NCI-H1694 (cell line): ENCODE data around the gene CLN3.
"Not testable (repeated sequence)": the region's sequence is repeated elsewhere in the genome, so short reads cannot be mapped to it uniquely, and the experiment has no call there.

Source experiments
- DNase-seq: peaks from one replicate; lab custom pipeline; 2025; lab: John Stamatoyannopoulos, UW

The CLN3 gene

DNA sequence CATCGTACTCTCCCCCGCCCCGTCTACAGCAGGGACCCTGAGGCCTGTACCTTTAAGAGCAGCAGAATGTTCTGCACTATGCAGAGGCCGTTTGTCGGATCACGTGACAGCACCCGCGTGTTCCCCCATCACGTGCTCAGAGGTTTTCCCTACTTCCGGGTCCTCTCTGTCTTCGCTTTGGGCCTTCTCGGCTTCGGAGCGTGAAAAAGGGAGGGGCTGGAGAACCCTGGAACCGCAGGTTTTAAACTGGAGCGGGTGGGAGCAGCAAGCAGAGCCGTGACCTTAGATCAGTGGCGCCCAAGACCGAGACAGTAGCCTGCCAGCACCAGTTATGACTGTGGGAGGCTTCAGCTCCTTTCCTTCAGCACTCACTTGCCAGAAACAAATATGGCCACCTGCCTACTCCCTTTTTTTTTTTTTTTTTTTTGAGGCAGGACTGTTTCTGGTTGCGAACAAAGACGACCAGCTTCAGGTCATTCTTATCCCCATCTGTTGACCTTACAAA is at the start of gene CLN3:
TSS of gene CLN3 (minus strand) at position 105 of the 505 bp plus-strand sequence. CDS start 315 bp downstream, outside the sequence.
- peak; percentile 86 for DNase-seq

DNA sequence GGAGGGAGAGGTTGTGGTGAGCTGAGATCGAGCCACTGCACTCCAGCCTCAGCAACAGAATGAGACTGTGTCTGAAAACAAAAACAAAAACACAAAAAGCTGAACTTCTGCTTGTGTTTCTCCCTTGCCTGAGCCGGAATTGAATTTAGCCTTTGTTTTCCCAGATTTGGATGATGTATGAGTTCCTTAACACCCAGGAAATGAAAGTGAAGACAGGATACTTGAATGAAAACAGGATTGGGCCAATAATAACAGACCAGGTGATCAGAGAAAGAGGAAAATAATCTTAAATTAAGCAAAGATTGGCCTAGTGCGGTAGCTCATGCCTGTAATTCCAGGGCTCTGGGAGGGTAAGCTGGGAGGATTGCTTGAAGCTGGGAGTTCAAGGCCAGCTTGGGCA is 48.5 kb upstream of the CLN3 start:
- no peak for DNase-seq

DNA sequence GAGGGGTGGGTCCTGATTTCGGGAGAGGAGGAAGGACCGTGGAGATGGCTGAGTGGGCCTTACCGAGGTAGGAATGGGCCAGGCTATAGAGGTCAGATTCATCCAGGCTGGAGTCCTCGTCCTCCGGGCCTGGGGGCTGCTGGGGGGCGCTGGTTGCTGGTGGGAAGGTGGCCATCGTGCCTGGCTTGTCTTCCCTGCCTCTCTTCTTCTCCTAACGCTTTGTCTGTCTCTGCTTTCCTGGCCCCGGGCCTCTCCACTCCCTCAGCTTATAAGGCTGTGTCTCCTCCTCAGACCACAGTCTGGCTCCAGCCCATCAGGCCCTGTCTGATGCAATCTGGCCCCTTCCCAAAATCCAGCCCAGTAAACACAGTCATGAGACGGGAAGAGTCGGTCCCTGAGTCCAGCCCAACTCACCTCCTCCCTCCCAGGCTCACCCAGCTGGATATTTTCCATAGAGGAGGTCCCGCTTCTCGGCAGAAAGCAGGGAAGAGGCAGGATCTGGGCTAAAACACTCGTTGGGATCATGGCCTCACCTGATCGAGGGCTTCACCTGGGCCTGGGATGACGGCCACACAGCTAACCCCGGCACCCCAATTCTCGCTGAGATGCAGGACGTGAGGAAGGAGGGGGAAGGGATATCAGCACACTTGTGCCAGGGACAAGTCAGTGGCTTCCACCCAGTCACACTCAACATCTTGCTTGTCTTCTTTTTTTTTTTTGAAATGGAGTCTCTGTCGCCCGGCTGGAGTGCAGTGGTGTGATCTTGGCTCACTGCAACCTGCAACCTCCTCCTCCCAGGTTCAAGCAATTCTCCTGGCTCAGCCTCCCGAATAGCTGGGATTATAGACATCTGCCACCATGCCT is 47.1 kb upstream of the CLN3 start, which contains the start of gene NUPR1:
TSS of gene NUPR1 (minus strand) at position 242 of the 864 bp plus-strand sequence. CDS start at position 175, 67 bp downstream.
- DNase-seq = no peak

DNA sequence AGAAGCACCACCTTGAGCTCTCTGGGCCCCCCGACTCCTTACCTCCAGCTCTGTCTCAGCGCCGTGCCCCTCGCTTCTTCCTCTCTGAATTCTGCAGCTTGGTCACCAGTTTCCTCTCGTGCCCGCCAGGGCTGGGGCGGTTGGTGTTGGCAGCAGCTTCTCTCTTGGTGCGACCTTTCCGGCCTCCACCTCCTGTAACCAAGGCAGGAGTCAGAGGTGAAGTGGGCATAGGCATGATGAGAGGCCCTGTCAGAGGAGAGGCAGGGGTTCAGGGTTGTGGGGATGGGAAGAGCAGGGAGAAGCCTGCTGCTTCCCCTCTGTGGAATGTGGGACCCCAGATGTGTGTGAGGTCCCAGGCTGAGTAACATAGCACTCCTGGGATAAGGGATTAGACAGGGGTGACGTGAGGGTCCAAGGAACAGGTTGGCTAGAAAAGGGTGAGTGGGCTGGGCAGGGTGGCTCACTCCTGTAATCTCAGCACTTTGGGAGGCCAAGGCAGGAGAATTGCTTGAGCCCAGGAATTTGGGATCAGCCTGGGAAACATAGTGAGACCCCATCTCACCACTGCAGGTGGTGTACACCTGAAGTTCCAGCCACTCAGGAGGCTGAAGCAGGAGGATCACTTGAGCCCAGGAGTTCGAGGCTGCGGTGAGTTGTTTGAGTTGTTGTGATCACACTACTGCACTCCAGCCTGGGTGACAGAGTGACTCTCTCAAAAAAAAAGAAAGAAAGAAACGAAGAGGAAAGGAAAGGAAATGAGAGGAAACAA is 46.3 kb upstream of the CLN3 start:
- no peak for DNase-seq

DNA sequence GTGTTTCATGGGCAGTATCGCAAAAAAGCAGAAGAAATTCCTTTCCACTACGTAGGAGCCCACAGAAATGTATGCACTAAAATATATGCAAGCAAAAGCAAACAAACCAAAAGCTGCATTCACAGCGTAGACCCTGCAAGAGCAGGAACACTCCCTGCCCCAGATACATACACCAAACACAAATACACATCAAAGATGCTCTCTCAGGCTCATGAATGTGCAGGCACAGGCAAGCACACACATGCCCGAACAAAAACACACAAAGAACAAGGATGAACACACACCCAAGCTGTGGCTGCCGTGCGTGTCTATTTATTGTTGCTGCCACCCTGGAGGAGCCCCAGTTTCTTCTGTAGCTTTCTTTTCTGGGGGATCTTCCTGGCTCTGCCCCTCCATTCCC is 45.2 kb upstream of the CLN3 start:
- DNase-seq = no peak

DNA sequence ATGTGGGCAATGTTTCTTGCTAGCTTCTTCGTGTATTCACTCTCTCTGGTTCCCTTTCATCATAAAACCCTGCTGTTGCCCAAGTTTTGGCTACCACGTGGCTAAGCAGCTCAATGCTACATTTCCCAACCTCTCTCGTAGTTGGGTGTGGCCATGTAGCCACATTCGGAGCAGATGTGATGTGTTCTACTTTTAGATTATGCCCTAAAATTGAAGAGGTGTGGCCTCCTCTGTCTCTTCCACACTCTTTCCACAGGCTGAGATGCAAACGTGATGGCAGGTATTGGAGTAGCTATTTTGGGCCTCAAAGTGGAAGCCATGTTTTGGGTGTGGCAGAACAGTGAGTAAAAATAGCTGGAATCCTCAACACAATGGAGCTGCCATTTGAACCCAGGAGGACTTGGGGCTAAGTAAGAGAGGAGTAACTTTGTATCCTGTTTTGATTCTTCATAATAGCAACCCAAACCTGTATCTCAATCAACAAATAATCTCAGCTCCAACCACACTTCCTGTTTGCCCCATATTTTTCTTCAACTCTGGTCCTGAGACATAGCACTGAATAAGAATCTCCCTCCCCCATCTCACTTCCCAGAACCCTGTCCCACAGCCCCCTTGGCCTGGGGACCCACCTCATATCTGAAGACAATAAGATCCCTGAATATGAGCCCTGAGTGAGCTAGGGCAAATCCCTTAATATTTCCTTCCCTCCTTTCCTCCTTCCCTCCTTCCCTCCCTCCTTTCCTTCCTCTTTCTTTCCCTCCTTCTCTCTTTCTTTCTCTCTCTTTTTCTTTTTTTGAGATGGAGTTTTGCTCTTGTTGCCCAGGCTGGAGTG is 42.9 kb upstream of the CLN3 start:
- DNase-seq = no peak

DNA sequence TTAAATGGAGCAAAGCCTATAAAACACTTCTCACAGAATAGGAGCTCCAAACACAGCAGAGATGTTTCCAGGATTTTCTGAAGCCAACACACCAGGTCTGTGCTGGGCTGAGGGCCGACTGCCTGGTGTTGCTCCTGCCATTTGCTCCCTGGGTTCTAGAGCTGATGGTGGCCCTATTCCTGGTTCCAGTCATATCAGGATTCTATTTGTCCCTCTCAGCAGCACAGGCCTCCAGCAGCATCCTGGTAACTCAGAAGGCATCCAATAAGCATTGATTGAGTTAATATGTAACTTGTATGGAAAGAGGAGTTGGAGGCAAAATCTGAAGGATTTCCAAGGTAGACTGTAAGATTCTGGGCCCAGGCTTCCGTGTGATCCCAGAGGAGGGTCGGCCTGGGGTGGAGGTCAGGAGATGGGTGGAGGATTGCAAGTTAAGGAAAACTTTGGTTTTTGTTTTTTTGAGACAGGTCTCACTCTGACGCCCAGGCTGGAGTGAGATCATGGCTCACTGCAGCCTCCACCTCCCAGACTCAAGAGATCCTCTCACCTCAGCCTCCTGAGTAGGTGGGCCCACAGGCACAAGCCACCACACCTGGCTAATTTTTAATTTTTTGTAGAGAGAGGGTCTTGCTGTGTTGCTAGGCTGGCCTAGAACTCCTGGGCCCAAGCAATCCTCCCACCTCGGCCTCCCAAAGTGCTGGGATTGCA is 41.2 kb upstream of the CLN3 start:
- DNase-seq = no peak

DNA sequence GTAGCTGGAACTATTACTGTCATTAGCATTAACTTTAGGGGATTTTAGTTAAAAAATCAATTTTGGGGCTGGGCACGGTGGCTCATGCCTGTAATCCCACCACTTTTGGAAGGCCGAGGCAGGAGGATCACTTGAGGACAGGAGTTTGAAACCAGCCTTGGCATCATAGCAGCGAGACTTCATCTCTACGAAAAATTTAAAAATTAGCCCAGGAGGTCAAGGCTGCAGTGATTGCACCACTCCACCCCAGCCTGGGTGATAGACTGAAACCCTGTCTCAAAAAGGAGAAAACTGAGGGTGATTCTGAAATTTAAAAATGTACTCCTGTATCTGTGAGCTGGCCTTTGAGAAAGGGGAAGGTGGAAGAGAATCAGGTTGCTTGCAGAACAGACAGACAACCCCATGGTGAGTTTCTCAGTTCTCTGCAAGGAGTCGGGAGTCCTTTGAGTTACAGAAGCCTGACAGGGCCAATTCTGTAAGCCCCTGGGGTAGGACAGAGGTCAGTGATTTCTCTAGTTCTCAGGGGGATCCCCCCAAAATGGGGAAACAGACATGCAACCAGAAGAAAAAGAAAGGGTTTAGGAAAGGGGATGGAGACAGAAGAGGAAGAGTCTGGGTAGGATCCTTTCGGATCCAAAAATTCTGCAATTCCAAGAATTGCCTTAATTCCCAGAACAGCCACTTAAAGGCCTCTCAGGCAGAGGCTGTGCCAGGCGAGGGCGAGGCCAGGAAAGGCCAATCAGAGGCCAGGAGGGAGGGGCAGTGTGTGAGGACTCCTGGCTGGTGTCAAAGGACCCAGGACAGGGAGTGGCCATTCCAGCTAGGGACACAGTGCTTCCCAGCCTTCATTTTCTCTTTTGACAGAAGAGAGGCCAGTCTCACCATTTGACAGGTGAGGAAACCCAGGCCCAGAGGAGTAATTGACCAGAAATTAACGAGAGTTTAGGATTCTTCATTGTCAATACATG is 40.2 kb upstream of the CLN3 start:
- no peak for DNase-seq

DNA sequence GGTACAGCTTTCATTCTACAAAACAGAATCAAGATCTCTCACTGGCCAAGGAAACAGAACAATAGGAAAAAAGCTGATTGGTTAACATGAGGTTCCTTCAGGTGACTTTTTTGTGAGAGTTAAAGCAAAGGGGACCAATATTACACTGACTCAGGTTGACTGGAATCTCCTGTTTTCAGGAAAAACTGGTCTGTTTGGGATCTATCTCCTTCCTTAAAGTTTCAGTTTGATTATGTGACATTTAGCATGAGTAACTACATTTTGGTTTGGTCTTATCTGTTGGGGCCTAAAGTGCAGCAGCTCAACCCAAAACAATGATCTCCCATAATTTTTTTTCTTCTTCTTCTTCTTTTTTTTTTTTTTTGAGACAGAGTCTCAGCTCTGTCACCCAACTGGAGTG is 37.2 kb upstream of the CLN3 start:
- no peak for DNase-seq

DNA sequence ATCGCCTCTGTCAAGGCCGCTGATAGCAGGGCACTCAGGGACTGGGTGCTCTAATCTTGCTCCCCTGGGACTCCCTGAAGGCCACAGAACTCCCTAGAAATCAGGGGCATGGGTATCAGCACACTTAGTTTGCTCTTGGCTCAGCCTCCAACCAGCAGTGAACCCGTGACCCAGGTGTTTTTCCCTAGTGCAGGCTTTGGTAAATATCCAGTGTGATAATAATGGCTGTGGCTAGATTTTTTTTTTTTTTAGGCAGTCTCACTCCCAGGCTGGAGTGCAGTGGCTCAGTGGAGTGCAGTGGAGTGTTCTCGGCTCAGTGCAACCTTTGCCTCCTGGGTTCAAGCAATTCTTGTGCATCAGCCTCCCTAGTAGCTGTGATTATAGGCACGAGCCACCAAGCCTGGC is 36.6 kb upstream of the CLN3 start:
- DNase-seq = no peak

DNA sequence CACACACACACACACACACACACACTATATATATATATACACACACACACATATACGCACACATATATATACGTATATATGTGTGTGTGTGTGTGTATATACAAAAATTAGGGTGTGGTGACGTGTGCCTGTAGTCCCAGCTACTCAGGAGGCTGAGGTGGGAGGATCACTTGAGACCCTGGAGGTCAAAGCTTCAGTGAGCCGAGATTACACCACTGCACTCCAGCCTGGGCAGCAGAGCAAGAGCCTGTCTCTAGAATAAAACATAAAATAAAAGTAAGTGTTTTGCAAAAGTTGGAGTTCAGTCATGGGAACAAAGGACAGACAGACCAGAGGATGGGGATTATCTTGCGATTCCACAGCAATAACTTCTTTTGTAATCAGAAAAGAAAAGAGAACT is 36.1 kb upstream of the CLN3 start:
- no peak for DNase-seq

DNA sequence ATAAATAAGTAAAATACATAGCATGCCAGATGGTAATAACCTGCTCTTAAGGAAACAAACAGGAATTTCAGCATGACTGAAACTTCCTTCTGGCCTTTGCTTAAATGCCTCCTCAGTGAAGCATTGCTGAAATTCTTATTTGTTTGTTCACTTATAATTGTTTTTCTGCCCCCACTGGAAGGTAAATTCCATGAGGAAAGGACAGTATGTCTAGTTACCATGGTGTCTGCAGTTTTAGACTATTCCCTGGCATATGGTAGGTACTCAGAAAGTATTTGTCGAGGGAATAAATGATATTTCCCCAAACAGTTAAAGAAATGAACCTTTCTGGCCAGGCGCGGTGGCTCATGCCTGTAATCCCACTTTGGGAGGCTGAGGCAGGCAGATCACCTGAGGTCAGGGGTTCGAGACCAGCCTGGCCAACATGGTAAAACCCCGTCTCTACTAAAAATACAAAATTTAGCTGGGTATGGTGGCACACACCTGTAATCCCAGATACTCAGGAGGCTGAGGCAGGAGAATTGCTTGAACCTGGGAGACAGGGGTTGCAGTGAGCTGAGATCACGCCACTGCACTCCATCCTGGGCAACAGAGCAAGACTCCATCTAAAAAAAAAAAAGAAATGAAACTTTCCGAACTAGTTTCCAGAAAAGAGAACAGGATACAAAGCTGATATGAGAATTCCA is 35.4 kb upstream of the CLN3 start:
- not testable (repeated sequence) for DNase-seq

DNA sequence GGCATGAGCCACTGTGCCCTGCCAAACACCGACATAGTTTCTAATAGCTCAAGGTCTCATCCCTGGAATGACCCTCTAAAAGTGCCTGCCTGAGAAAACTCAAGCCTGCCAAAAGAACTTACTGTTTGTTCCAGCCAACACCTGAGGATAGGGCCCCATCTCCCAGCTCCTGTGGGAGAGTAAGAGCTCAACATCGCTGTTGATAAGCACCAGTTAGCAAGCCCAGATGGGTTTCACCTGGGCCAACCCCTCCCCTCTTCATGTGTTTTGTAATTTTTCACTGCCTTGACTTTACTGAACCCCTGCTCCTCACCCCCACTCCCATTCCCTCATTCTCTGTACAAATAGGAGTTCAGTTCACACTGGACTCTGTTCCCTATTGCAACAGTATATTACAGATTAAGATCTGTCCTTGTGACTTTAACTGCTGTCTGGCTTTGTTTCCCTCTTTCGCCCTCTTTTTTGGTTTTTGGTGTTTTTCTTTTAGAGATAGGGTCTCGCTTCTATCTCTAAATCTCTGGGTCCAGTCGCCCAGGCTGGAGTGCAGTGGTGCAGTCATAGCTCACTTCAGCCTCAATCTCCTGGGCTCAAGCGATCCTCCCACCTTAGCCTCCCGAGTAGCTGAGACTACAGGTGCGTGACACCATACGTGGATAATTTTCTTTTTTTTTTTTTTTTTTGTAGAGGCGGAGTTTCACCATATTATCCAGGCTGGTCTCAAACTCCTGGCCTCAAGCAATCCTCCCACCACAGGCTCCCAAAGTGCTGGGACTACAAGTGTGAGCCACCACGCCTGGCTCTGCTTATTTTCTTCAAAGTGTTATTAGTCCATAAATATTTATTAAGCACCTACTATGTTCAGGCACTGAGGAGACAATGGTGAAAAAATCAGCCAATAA is 34.6 kb upstream of the CLN3 start:
- DNase-seq = no peak

DNA sequence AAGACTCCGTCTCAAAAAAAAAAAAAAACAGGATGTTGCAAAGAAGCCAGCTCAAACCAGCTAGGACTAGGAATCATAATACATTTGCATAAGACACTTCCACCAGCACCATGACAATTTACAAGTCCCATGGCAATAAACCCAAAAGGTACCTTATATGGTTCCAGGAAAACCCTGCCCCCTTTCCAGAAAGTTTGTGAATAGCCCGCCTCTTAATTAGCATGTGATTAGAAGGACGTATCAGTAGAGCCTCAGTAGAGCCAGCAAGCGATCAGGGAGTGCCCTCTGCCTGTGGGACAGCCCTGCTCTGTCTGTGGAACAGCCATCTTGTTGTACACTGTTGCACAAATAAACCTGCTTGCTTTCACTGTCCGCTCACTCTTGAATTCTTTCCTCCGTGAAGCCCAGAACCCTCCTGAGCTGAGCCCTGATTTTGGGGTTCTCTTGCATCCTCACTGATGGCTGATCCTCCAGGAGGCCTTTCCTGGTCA is 32.9 kb upstream of the CLN3 start:
- DNase-seq = no peak

DNA sequence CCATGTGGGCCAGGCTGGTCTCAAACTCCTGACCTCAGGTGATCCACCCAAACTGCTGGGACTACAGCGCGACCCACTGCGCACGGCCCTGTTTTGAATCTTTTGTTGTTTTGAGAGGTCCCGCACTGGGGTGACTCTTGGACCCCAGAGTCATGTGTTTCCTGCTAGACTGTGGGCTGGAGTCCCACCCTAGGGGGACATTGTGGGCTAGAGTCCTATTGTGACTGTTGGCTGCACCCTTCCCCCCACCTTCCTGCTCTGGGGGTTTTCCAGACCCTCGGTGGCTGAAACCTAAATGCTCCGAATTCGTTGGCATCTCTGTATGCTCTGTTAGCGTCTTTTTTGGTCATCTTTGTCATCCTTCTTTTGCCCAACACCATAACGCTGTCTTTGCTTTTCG is 30.9 kb upstream of the CLN3 start:
- DNase-seq = no peak

DNA sequence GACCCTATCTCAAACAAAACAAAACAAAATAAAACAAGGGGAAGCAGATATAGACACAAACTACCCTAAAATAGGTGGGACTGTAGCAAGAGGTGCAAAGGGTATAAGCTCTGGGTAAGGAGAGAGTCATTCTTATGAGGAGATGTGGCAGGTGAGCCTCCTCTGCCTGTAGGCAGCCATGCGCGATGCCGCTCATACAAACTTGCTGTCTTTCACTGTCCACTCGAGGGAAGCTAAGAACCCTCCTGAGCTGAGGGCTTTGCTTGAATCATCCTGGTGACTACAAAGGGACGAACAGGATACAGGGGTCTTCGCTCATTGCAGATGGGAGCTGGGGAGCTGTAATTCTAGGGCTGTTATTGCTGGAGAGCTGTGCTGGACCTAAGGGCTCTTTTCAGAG is 29.6 kb upstream of the CLN3 start:
- DNase-seq = no peak

DNA sequence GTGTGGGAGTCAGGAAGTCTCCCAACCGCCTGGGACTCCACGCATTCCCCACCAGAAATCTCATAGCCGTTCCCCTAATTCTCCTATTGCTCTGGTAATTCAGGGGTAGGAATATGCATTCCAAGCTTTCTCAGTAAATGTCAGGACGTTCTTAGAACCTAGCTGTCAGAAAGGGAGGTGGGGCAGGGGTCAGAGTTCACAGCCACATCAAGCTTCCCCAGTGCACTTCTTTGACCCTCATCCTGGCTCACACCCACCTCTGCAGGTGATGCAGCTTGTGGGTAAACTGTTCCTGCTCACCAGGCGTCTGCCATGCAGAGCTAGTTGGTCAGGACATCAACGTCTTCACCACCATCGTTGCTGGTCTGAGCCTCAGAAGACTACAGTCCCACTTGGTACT is 28.8 kb upstream of the CLN3 start:
- no peak for DNase-seq

DNA sequence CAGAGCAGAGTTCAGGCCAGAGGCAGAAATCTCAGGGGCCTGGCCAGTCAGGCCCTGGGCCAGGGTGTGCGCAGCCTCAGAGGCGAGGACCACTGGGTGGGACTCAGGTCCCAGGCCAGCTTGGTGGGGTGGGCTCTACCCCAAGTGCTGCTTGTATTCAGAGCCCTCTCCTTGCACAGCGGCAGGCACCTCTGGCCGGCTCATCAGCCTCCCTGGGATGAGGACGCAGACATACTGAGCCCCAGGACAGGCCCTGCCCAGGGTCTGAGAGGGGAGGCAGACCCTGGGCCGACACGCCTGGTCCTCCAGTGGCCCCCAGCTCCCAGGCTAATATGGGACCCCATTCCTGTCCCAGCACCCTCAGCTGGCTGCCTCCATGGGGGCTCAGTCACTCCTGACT is 22.4 kb upstream of the CLN3 start:
- no peak for DNase-seq
